Hepatocyte (in vitro differentiated cells): ENCODE results near the gene IAH1.

ENCODE experiments used
- EZH2 ChIP-seq: fragments of 200-600 bp; sonication (generic); IDR thresholded peaks from 2 replicates; pipeline ENCODE4 v1.6.1; 2016; ENCODE audit warnings: antibody characterized with exemption, mild to moderate bottlenecking, borderline replicate concordance
- TF ChIP-seq, protein P1 (sequence below): fragments of 200-600 bp; sonication (generic); IDR thresholded peaks from 2 replicates; pipeline ENCODE4 v1.5.1; 2016; ENCODE audit warnings: antibody characterized with exemption, mild to moderate bottlenecking; ENCODE audit not compliant: poor library complexity

DNA sequence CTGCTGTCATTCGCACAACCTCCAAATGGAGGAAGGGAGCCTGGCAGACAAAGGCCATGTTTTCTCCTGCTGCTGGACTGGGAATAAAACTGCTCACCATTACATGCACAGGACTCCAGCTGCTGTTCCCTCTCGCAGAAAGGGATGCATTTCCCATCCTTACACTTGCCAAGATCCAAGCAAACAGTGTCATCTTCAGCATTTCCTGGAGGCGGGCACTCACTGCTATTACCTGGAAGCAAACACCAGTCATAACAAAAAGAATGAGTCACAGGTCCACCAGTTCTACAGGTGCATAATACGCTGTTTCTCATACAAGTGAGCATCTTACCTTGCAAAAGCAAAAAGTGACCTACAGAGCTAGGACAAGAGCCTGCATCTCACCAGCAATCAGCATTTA, 22.7 kb downstream of the IAH1 start:
- TF ChIP-seq, protein P1, sequence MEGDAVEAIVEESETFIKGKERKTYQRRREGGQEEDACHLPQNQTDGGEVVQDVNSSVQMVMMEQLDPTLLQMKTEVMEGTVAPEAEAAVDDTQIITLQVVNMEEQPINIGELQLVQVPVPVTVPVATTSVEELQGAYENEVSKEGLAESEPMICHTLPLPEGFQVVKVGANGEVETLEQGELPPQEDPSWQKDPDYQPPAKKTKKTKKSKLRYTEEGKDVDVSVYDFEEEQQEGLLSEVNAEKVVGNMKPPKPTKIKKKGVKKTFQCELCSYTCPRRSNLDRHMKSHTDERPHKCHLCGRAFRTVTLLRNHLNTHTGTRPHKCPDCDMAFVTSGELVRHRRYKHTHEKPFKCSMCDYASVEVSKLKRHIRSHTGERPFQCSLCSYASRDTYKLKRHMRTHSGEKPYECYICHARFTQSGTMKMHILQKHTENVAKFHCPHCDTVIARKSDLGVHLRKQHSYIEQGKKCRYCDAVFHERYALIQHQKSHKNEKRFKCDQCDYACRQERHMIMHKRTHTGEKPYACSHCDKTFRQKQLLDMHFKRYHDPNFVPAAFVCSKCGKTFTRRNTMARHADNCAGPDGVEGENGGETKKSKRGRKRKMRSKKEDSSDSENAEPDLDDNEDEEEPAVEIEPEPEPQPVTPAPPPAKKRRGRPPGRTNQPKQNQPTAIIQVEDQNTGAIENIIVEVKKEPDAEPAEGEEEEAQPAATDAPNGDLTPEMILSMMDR, result no peak
- TF ChIP-seq EZH2, result no peak
